Mesenchymal stem cell (in vitro differentiated cells and primary cell): ENCODE measurements around the gene DDIT4.

Source experiments
- DNase-seq: peaks from one replicate; pipeline ENCODE4 v3.0.0-alpha.2; 2013
- H2AFZ ChIP-seq: one replicate; pipeline ENCODE4 v1.6.1; 2013; ENCODE audit warnings: low read depth, mild to moderate bottlenecking, control low read depth, inconsistent platforms, low read length, moderate library complexity
- H2AK5ac ChIP-seq: 2 replicates; pipeline ENCODE4 v1.6.1; 2013; ENCODE audit warnings: low read length, moderate library complexity, mild to moderate bottlenecking, inconsistent platforms; ENCODE audit not compliant: severe bottlenecking
- H2BK120ac ChIP-seq: one replicate; pipeline ENCODE4 v1.6.1; 2013; ENCODE audit warnings: low read depth, mild to moderate bottlenecking, inconsistent platforms, low read length, moderate library complexity
- H2BK12ac ChIP-seq, 2 experiments: one replicate each; pipeline ENCODE4 v1.6.1; 2013; ENCODE audit warnings: inconsistent platforms in 2 of 2, low read length in 2 of 2, mild to moderate bottlenecking in 2 of 2, moderate library complexity in 2 of 2, control low read depth in 1 of 2
- H2BK15ac ChIP-seq: one replicate; pipeline ENCODE4 v1.6.1; 2013; ENCODE audit warnings: mild to moderate bottlenecking, low read depth, inconsistent platforms; ENCODE audit not compliant: poor library complexity, severe bottlenecking
- H2BK5ac ChIP-seq: 2 replicates; pipeline ENCODE4 v1.6.1; 2013; ENCODE audit warnings: low read depth, mild to moderate bottlenecking, low read length, control low read depth, inconsistent platforms; ENCODE audit not compliant: poor library complexity, severe bottlenecking
- H3K14ac ChIP-seq, 2 experiments: one replicate each; pipeline ENCODE4 v1.6.1; 2013; ENCODE audit warnings: inconsistent platforms in 2 of 2, low read length in 2 of 2, control low read depth in 1 of 2, mild to moderate bottlenecking in 1 of 2, moderate library complexity in 1 of 2
- H3K18ac ChIP-seq, 2 experiments: one replicate each; pipeline ENCODE4 v1.6.1; 2013; ENCODE audit warnings: inconsistent platforms in 2 of 2, low read length in 2 of 2, control low read depth in 1 of 2, low read depth in 1 of 2, mild to moderate bottlenecking in 1 of 2
- H3K23ac ChIP-seq, 2 experiments: one replicate each; pipeline ENCODE4 v1.6.1; 2013; ENCODE audit warnings: inconsistent platforms in 2 of 2, low read length in 2 of 2, mild to moderate bottlenecking in 2 of 2, moderate library complexity in 2 of 2, control low read depth in 1 of 2
- H3K27ac ChIP-seq: 2 replicates; pipeline ENCODE4 v1.5.1; 2013; ENCODE audit warnings: mild to moderate bottlenecking, moderate library complexity, low read length, control low read depth, inconsistent platforms; ENCODE audit not compliant: poor library complexity, severe bottlenecking
- H3K27me3 ChIP-seq, 2 experiments: 2 replicates each; pipeline versions ENCODE4 v1.6.1 to v1.7.0; 2013; ENCODE audit warnings: low read length in 2 of 2, mild to moderate bottlenecking in 2 of 2, moderate library complexity in 2 of 2, control low read depth in 1 of 2, inconsistent platforms in 1 of 2; ENCODE audit not compliant: control insufficient read depth in 1 of 2, insufficient read depth in 1 of 2
- H3K36me3 ChIP-seq, 2 experiments: 2 replicates each; pipeline versions ENCODE4 v1.6.1 to v1.7.0; 2013; ENCODE audit warnings: low read length in 2 of 2, control low read depth in 1 of 2, inconsistent platforms in 1 of 2, low read depth in 1 of 2, mild to moderate bottlenecking in 1 of 2; ENCODE audit not compliant: insufficient read depth in 2 of 2, control insufficient read depth in 1 of 2
- H3K4ac ChIP-seq, 2 experiments: one replicate each; pipeline ENCODE4 v1.6.1; 2013; ENCODE audit warnings: inconsistent platforms in 2 of 2, low read length in 2 of 2, mild to moderate bottlenecking in 2 of 2, moderate library complexity in 2 of 2, control low read depth in 1 of 2, low read depth in 1 of 2
- H3K4me1 ChIP-seq: 2 replicates; pipeline ENCODE4 v1.6.1; 2013; ENCODE audit warnings: low read depth, low read length, control low read depth; ENCODE audit not compliant: control insufficient read depth, insufficient read depth
- H3K4me2 ChIP-seq: 2 replicates; pipeline ENCODE4 v1.6.1; 2013; ENCODE audit warnings: low read length, mild to moderate bottlenecking, inconsistent platforms; ENCODE audit not compliant: poor library complexity, severe bottlenecking
- H3K4me3 ChIP-seq, 2 experiments: 2 replicates each; pipeline versions ENCODE4 v1.5.1 to v1.7.0; 2013; ENCODE audit warnings: low read length in 2 of 2, mild to moderate bottlenecking in 2 of 2, control low read depth in 1 of 2, low read depth in 1 of 2; ENCODE audit not compliant: insufficient read depth in 1 of 2
- H3K79me1 ChIP-seq: replicated peaks from 2 replicates; pipeline ENCODE4 v1.6.1; 2013; ENCODE audit warnings: mild to moderate bottlenecking, control low read depth, low read length, inconsistent platforms; ENCODE audit not compliant: poor library complexity, severe bottlenecking
- H3K9ac ChIP-seq: 2 replicates; pipeline ENCODE4 v1.7.0; 2013; ENCODE audit warnings: mild to moderate bottlenecking, low read length, moderate library complexity
- H3K9me3 ChIP-seq: 2 replicates; pipeline ENCODE4 v1.7.0; 2013; ENCODE audit warnings: mild to moderate bottlenecking, low read length; ENCODE audit not compliant: control insufficient read depth
- H4K8ac ChIP-seq: one replicate; pipeline ENCODE4 v1.6.1; 2013; ENCODE audit warnings: inconsistent platforms, mild to moderate bottlenecking, low read length, moderate library complexity
- H4K91ac ChIP-seq: one replicate; pipeline ENCODE4 v1.6.1; 2013; ENCODE audit warnings: mild to moderate bottlenecking, low read length, inconsistent platforms
- WGBS: methylation state at CpG from one replicate; pipeline ENCODE4 v1.1.7; 2013; ENCODE audit warnings: mixed read lengths; 5-methylcytosine and 5-hydroxymethylcytosine counted together

Gene DDIT4

DNA sequence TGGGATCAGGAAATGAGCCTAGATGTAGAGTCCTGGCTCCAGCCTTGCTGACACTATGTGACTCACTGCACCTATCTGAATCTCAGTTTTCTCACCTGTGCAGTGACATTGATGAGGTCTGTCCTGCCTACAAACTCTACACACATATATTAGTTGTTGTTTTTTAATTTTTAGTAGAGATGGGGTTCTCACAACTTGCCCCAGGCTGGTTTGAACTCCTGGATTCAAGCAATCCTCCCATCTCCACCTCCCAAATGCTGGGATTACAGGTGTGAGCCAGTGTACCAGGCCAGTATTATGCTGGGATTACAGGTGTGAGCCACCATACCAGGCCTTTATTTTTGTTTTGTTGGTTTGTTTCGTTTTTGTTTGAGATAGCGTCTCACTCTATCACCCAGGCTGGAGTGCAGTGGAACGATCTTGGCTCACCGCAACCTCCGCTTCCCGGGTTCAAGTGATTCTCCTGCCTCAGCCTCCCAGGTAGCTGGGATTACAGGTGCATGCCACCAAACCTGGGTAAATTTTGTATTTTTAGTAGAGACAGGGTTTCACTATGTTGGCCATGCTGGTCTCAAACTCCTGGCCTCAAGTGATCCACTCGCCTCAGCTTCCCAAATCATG, 11.8 kb upstream of the DDIT4 start:
- Histone ChIP-seq H3K4me1 (peaks cover 16% of the 10 kb centered on the region), H4K91ac (no peak overlapping the region), H2AK5ac (peak overlapping the region; percentile 78), H3K18ac (peak overlapping the region; percentile 11 to 100), H2BK120ac (peak overlapping the region; percentile 84), H3K9ac (peak overlapping the region; percentile 88), H3K36me3 (no peaks in the 10 kb centered on the region), H3K23ac (no peak overlapping the region), H3K9me3 (no peaks in the 10 kb centered on the region), H3K14ac (no peak overlapping the region), H3K4me2 (no peak overlapping the region), H3K4ac (peak overlapping the region; percentile 34 to 62), H2BK12ac (peak overlapping the region; percentile 8 to 88), H4K8ac (peak overlapping the region; percentile 80), H2AFZ (no peak overlapping the region), H2BK15ac (peak overlapping the region; percentile 48), H2BK5ac (no peak overlapping the region), H3K27me3 (no peaks in the 10 kb centered on the region), H3K4me3 (peak overlapping the region in 1 of 2 experiments; percentile 82), H3K79me1 (no peaks in the 10 kb centered on the region), H3K27ac (no peak overlapping the region)
- 99% methylated on average over 7 of the region's 7 CpGs for WGBS
- DNase-seq, result no peak

DNA sequence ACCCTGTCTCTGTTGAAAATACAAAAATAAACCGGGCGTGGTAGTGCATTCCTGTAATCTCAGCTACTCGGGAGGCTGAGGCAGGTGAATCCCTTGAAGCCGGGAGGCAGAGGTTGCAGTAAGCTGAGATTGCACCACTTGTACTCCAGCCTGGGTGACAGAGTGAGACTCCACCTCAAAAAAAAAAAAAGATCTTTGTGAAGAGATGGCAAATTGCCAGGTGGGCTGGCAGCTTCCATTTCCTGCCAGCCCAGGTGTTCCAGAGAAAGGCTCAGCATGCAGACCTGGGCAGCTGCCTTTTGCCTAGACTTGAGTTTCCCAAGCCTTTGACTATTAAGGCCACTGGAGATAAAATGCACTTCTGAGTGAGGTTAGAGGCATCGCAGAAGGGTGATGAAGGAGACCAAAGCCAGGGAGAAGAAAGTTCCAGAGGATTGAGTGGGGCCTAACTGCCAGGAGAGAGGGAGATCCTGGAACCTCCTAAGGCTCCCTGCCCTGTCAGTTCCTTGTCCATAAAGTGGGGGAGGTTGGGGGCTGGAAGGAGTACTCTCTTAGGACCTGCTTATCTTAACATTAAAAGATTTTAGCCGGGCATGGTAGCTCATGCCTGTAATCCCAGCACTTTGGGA, 10.0 kb upstream of the DDIT4 start:
- Histone ChIP-seq H3K14ac (no peak overlapping the region), H3K4ac (no peak overlapping the region), H3K4me2 (no peak overlapping the region), H3K79me1 (no peaks in the 10 kb centered on the region), H4K8ac (no peak overlapping the region), H2BK5ac (no peak overlapping the region), H3K27me3 (no peaks in the 10 kb centered on the region), H3K4me3 (no peak overlapping the region), H3K9me3 (no peaks in the 10 kb centered on the region), H3K27ac (no peak overlapping the region), H3K9ac (no peak overlapping the region), H2BK120ac (no peak overlapping the region), H3K4me1 (peaks cover 16% of the 10 kb centered on the region), H2BK15ac (no peak overlapping the region), H2AK5ac (peak overlapping the region; percentile 23), H2AFZ (no peak overlapping the region), H2BK12ac (peak overlapping the region in 1 of 2 experiments; percentile 59), H3K18ac (peak overlapping the region in 1 of 2 experiments; percentile 14), H3K23ac (no peak overlapping the region), H3K36me3 (peaks cover 0 to 4% of the 10 kb centered on the region in 2 experiments), H4K91ac (no peak overlapping the region)
- 94% methylated on average over 6 of the region's 6 CpGs for WGBS
- DNase-seq, result no peak

DNA sequence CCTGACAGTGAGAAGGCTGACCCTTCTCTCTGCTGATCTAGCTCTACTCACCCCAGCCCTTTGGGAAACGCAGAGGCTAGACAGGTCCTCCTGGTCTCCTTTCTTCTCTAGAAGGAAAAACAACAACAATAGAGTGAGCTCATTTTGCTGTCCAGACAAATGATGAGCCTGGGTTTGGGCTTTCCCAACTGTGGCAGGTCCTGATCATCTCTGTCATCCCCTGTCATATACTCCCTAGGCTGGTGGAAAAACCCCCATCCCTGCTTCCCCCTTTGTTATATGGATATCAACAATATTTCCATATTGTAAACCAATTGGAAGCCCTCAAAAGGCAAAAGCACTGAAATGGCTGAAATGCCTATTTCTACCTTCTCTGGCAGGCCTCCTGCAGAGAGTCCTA, 9.2 kb upstream of the DDIT4 start:
- 100% methylated on average over 1 of the region's 1 CpG for WGBS
- no peak overlapping the region for H2BK120ac ChIP-seq
- H3K79me1 ChIP-seq, result no peaks in the 10 kb centered on the region
- H3K4me3 ChIP-seq, result no peak overlapping the region
- no peak overlapping the region for H3K23ac ChIP-seq
- H3K4ac ChIP-seq, result no peak overlapping the region
- H3K18ac ChIP-seq, result no peak overlapping the region
- H3K27ac ChIP-seq, result no peak overlapping the region
- H4K8ac ChIP-seq, result peak overlapping the region; percentile 12
- H3K36me3 ChIP-seq, result peaks cover 0 to 4% of the 10 kb centered on the region in 2 experiments
- no peaks in the 10 kb centered on the region for H3K9me3 ChIP-seq
- H2BK15ac ChIP-seq, result peak overlapping the region; percentile 44
- no peak overlapping the region for H3K4me2 ChIP-seq
- peaks cover 16% of the 10 kb centered on the region for H3K4me1 ChIP-seq
- no peak overlapping the region for H2AK5ac ChIP-seq
- no peaks in the 10 kb centered on the region for H3K27me3 ChIP-seq
- H2AFZ ChIP-seq, result no peak overlapping the region
- no peak for DNase-seq
- H3K14ac ChIP-seq, result no peak overlapping the region
- peak overlapping the region in 1 of 2 experiments; percentile 31 for H2BK12ac ChIP-seq
- H3K9ac ChIP-seq, result no peak overlapping the region
- no peak overlapping the region for H4K91ac ChIP-seq
- no peak overlapping the region for H2BK5ac ChIP-seq

DNA sequence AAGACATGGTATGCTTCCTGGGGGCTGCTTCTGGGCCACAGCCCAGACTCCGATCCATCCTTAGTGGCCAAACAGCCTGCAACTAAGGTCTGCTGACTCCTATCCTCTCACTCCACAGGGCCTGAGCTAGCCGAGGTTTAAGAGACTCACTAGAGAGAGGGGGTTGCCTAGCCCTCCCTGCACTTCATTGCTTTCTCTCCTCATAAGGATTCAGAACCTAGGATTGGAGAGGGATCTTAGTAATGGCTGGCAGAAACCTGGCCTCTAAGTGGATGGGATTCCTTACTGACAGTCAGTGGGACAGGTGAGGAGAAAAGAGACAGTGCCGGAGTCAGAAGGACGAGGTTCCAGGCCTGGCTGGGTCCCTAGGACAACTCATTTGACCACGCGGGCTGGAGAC, 8.2 kb upstream of the DDIT4 start:
- H3K4me2 ChIP-seq, result no peak overlapping the region
- no peak for DNase-seq
- H3K4me3 ChIP-seq, result no peak overlapping the region
- H2AFZ ChIP-seq, result peak overlapping the region; percentile 29
- no peak overlapping the region for H2BK120ac ChIP-seq
- H4K8ac ChIP-seq, result peak overlapping the region; percentile 52
- no peak overlapping the region for H3K27ac ChIP-seq
- peaks cover 0 to 4% of the 10 kb centered on the region in 2 experiments for H3K36me3 ChIP-seq
- H2BK15ac ChIP-seq, result no peak overlapping the region
- no peak overlapping the region for H2BK5ac ChIP-seq
- peak overlapping the region; percentile 35 to 47 for H3K4ac ChIP-seq
- peak overlapping the region; percentile 56 for H2AK5ac ChIP-seq
- no peak overlapping the region for H3K9ac ChIP-seq
- peak overlapping the region in 1 of 2 experiments; percentile 87 for H2BK12ac ChIP-seq
- H3K18ac ChIP-seq, result no peak overlapping the region
- peaks cover 8% of the 10 kb centered on the region for H3K4me1 ChIP-seq
- peak overlapping the region in 1 of 2 experiments; percentile 71 for H3K14ac ChIP-seq
- H3K79me1 ChIP-seq, result no peaks in the 10 kb centered on the region
- no peak overlapping the region for H3K23ac ChIP-seq
- H3K9me3 ChIP-seq, result no peaks in the 10 kb centered on the region
- 100% methylated on average over 5 of the region's 6 CpGs for WGBS
- peak overlapping the region; percentile 70 for H4K91ac ChIP-seq
- H3K27me3 ChIP-seq, result no peaks in the 10 kb centered on the region
